HG02623 (cell line): Measurements from ENCODE around the gene C10orf71.

ENCODE experiments used
- ATAC-seq: cut with Tn5 transposase; IDR thresholded peaks from one replicate; pipeline ENCODE4 v1.9.1; 2021; ENCODE audit warnings: moderate library complexity; ENCODE audit not compliant: unreplicated experiment

The C10orf71 gene

GRCh38 chr10:49298983-49299815 lies at the start of gene C10orf71:
C10orf71 (plus strand) TSS chr10:49299170; CDS start chr10:49322546, 23,376 bp downstream.
- ATAC-seq, result no peak

GRCh38 chr10:49252313-49253034 lies 46.5 kb upstream of the C10orf71 start:
- ATAC-seq, result no peak

GRCh38 chr10:49253340-49253906 lies 45.5 kb upstream of the C10orf71 start:
- ATAC-seq, result no peak

- ATAC-seq, result no peak
Observed at GRCh38 chr10:49254150-49254549, 44.8 kb upstream of the C10orf71 start.

GRCh38 chr10:49254556-49255318 lies 44.2 kb upstream of the C10orf71 start:
- ATAC-seq, result no peak

GRCh38 chr10:49255883-49256282 lies 43.1 kb upstream of the C10orf71 start:
- ATAC-seq, result no peak

GRCh38 chr10:49257154-49257553 lies 41.8 kb upstream of the C10orf71 start:
- no peak for ATAC-seq

GRCh38 chr10:49257626-49258349 lies 41.2 kb upstream of the C10orf71 start:
- ATAC-seq, result no peak

- no peak for ATAC-seq
Observed at GRCh38 chr10:49258350-49258683, 40.7 kb upstream of the C10orf71 start.

- no peak for ATAC-seq
Observed at GRCh38 chr10:49260644-49261296, 38.2 kb upstream of the C10orf71 start.

- ATAC-seq, result no peak
Observed at GRCh38 chr10:49263591-49263990, 35.4 kb upstream of the C10orf71 start.

- ATAC-seq, result no peak
Observed at GRCh38 chr10:49264177-49264677, 34.7 kb upstream of the C10orf71 start.

GRCh38 chr10:49265885-49266284 lies 33.1 kb upstream of the C10orf71 start:
- no peak for ATAC-seq

GRCh38 chr10:49268185-49268584 lies 30.8 kb upstream of the C10orf71 start:
- ATAC-seq, result no peak

GRCh38 chr10:49269523-49269922 lies 29.4 kb upstream of the C10orf71 start:
- ATAC-seq, result no peak

- ATAC-seq, result no peak
Observed at GRCh38 chr10:49270565-49270964, 28.4 kb upstream of the C10orf71 start.

- no peak for ATAC-seq
Observed at GRCh38 chr10:49271346-49271745, 27.6 kb upstream of the C10orf71 start.

- ATAC-seq, result no peak
Observed at GRCh38 chr10:49272251-49273081, 26.5 kb upstream of the C10orf71 start.

GRCh38 chr10:49273082-49273465 lies 25.9 kb upstream of the C10orf71 start:
- no peak for ATAC-seq
